HCT116 (cell line): ENCODE measurements around the gene KRT15. TPM values are rescaled to one million over a fixed set of nuclear protein-coding genes. Genes with fewer than 3 reads are reported as not detected.

Experiments
- ATAC-seq: fragments of 200-7000 bp; cut with Tn5 transposase; 2 replicates; pipeline ENCODE4 v1.9.1; 2020; ENCODE audit warnings: mild to moderate bottlenecking, moderate library complexity
- BruUV-seq: library from RNA; stranded (reverse); fragments of 400-500 nt; replicated peaks from 2 replicates; lab custom pipeline; 2021; lab: Mats Ljungman, UMichigan
- CTCF ChIA-PET: fragments of 300-600 bp; sonication (Branson Sonifier 250); formaldehyde crosslinking; loops from one replicate; lab custom pipeline; 2021; ENCODE audit warnings: antibody characterized with exemption; lab: Charles Lee
- POLR2A ChIA-PET: fragments of 300-600, 350-600 bp; sonication (Branson Sonifier 250); formaldehyde crosslinking; loops from one replicate; lab custom pipeline; 2021; ENCODE audit warnings: antibody characterized with exemption; lab: Charles Lee
- RAD21 ChIA-PET, 2 experiments: fragments of 300-600 bp; sonication (Branson Sonifier 250); formaldehyde crosslinking; loops; one replicate each; lab custom pipeline; 2023; ENCODE audit warnings: low total read pairs in 2 of 2; ENCODE audit not compliant: uncharacterized antibody in 2 of 2, unreplicated experiment in 2 of 2, low non-redundant PET in 1 of 2; lab: Charles Lee
- DNase-seq: peaks from one replicate; pipeline ENCODE4 v3.0.0-alpha.2; 2010; ENCODE audit warnings: low read depth, low spot score
- H2AFZ ChIP-seq: fragments of 200-600 bp; shearing (Covaris generic), sonication (generic); 2 replicates; pipeline ENCODE4 v1.6.1; 2017; ENCODE audit warnings: low read depth, mixed run types, mixed read lengths, antibody characterized with exemption, low read length; ENCODE audit not compliant: poor library complexity, severe bottlenecking
- H3K27ac ChIP-seq: 2 replicates; pipeline ENCODE4 v1.5.1; 2012; ENCODE audit warnings: low read depth, low read length
- H3K27me3 ChIP-seq: fragments of 200-600 bp; sonication (generic); 2 replicates; pipeline ENCODE4 v1.6.1; 2016; ENCODE audit warnings: mixed run types, low read length, mixed read lengths; ENCODE audit not compliant: insufficient read depth
- H3K36me3 ChIP-seq, 2 experiments: fragments of 200-500 bp in 1 of 2; fragments of 200-600 bp in 1 of 2; sonication (Bioruptor generic) in 1 of 2; sonication (generic) in 1 of 2; 2 replicates each; pipeline versions ENCODE4 v1.5.1 to v1.6.1; 2014 to 2016; ENCODE audit warnings: low read length in 2 of 2, inconsistent platforms in 1 of 2, mixed read lengths in 1 of 2, mixed run types in 1 of 2; ENCODE audit not compliant: insufficient read depth in 2 of 2, control insufficient read depth in 1 of 2
- H3K4me1 ChIP-seq, 2 experiments: fragments of 200-600 bp in 1 of 2; sonication (generic) in 1 of 2; 2 replicates each; pipeline versions ENCODE4 v1.5.1 to v1.6.1; 2012 to 2017; ENCODE audit warnings: low read length in 2 of 2, inconsistent platforms in 1 of 2, mild to moderate bottlenecking in 1 of 2, mixed read lengths in 1 of 2, mixed run types in 1 of 2, moderate library complexity in 1 of 2; ENCODE audit not compliant: insufficient read depth in 2 of 2, control insufficient read depth in 1 of 2
- H3K4me2 ChIP-seq: fragments of 200-600 bp; sonication (generic); 2 replicates; pipeline ENCODE4 v1.6.1; 2017; ENCODE audit warnings: mixed run types, low read length, mixed read lengths
- H3K4me3 ChIP-seq, 2 experiments: fragments of 200-600 bp in 1 of 2; sonication (generic) in 1 of 2; replicated peaks in 1 of 2; 2 replicates each; pipeline ENCODE4 v1.5.1; 2011 to 2016; ENCODE audit warnings: low read length in 2 of 2, control low read depth in 1 of 2, low read depth in 1 of 2, mild to moderate bottlenecking in 1 of 2, mixed read lengths in 1 of 2, mixed run types in 1 of 2
- H3K79me2 ChIP-seq: fragments of 200-600 bp; sonication (generic); 2 replicates; pipeline ENCODE4 v1.6.1; 2017; ENCODE audit warnings: mild to moderate bottlenecking, mixed run types, low read length, moderate library complexity, mixed read lengths; ENCODE audit not compliant: insufficient read depth
- H3K9ac ChIP-seq: fragments of 200-600 bp; sonication (generic); 2 replicates; pipeline ENCODE4 v1.6.1; 2016; ENCODE audit warnings: low read length, mixed read lengths
- H3K9me2 ChIP-seq: fragments of 200-600 bp; sonication (generic), shearing (Covaris generic); 2 replicates; pipeline ENCODE4 v1.6.1; 2017; ENCODE audit warnings: mixed run types, mild to moderate bottlenecking, moderate library complexity; ENCODE audit not compliant: insufficient read depth
- H3K9me3 ChIP-seq, 2 experiments: fragments of 200-500 bp in 1 of 2; fragments of 200-600 bp in 1 of 2; sonication (Bioruptor generic) in 1 of 2; sonication (generic) in 1 of 2; 2 replicates each; pipeline ENCODE4 v1.6.1; 2014 to 2017; ENCODE audit warnings: low read length in 2 of 2, mixed read lengths in 2 of 2, inconsistent platforms in 1 of 2, low read depth in 1 of 2, mild to moderate bottlenecking in 1 of 2, mixed run types in 1 of 2, moderate library complexity in 1 of 2; ENCODE audit not compliant: control insufficient read depth in 1 of 2, insufficient read depth in 1 of 2
- H4K20me1 ChIP-seq: fragments of 200-600 bp; sonication (generic), shearing (Covaris generic); 2 replicates; pipeline ENCODE4 v1.6.1; 2017; ENCODE audit warnings: mixed run types, mild to moderate bottlenecking, moderate library complexity; ENCODE audit not compliant: insufficient read depth
- EGR1 ChIP-seq: IDR thresholded peaks from 2 replicates; pipeline ENCODE4 v1.6.1; 2012; ENCODE audit warnings: low read depth
- POLR2AphosphoS5 ChIP-seq: IDR thresholded peaks from 2 replicates; pipeline ENCODE4 v1.6.1; 2011; ENCODE audit warnings: mild to moderate bottlenecking, low read depth, low read length, moderate library complexity
- intact Hi-C: fragments of 100-400 bp; cut with micrococcal nuclease; formaldehyde crosslinking; loops from 2 replicates; pipeline ENCODE4 v1.10.0; 2022
- total RNA-seq: library from RNA; stranded (reverse); gene quantifications from one replicate; pipeline ENCODE4 v1.2.1, GENCODE V29; 2021; ENCODE audit not compliant: unreplicated experiment
- TF ChIP-seq, protein P1 (sequence below): IDR thresholded peaks from 2 replicates; pipeline ENCODE4 v1.6.1; 2012

Gene KRT15
- total RNA-seq, 1 experiment from 2014 or later, result 37.1 TPM

DNA sequence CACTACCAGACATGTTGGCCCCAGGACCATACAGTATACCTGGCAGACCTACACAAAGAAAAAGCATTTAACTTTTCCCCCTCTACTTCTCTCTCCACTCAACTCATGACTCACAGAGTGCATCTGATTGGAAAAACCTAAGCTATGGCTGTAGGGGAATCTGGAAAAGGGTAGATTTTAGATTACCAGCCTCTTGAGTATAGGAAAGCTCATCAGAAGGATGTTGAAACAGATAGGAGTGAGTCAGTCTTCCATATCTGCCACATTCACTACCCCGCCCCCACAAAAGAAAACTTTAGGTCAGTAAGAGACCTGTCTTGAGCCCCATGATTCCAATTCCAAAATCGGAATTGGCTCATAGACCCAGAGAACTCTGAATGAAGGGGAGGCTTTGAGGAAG, 40.9 kb upstream of the KRT15 start:
- H3K9me2 ChIP-seq, result no peaks in the 10 kb centered on the region
- no peaks in the 10 kb centered on the region for H3K36me3 ChIP-seq
- no peak overlapping the region for H3K4me2 ChIP-seq
- no peaks in the 10 kb centered on the region for H4K20me1 ChIP-seq
- no peak for DNase-seq
- ChIA-PET POLR2A (interaction anchor here (1.1 kb wide), 1 partner anchor 130 kb away, joined by 3 read pairs; no protein-coding TSS in a partner anchor), RAD21 (interaction anchor here in 1 of 2 experiments (1.2 kb wide), 1 partner anchor 12 kb away, joined by 3 read pairs; no protein-coding TSS in a partner anchor), CTCF (interaction anchor here (0.7 to 4.8 kb wide), 3 partner anchors 11 to 181 kb away, joined by 3 to 51 read pairs (median 5); no protein-coding TSS in a partner anchor)
- no peak overlapping the region for H3K27ac ChIP-seq
- peak; percentile 31; the same call in 1 of the 2 replicates for TF ChIP-seq EGR1
- TF ChIP-seq, protein P1, sequence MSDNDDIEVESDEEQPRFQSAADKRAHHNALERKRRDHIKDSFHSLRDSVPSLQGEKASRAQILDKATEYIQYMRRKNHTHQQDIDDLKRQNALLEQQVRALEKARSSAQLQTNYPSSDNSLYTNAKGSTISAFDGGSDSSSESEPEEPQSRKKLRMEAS, result no peak
- H3K79me2 ChIP-seq, result no peaks in the 10 kb centered on the region
- BruUV-seq, result no TSS peak
- H3K4me1 ChIP-seq, result peaks cover 0 to 13% of the 10 kb centered on the region in 2 experiments; a peak in 2 of 4 replicates
- no peak overlapping the region for H3K9ac ChIP-seq
- ATAC-seq, result no peak
- no peak overlapping the region for H3K4me3 ChIP-seq
- no peaks in the 10 kb centered on the region for H3K9me3 ChIP-seq
- H2AFZ ChIP-seq, result no peak overlapping the region
- H3K27me3 ChIP-seq, result no peaks in the 10 kb centered on the region
- intact Hi-C loops, result no loop called here

DNA sequence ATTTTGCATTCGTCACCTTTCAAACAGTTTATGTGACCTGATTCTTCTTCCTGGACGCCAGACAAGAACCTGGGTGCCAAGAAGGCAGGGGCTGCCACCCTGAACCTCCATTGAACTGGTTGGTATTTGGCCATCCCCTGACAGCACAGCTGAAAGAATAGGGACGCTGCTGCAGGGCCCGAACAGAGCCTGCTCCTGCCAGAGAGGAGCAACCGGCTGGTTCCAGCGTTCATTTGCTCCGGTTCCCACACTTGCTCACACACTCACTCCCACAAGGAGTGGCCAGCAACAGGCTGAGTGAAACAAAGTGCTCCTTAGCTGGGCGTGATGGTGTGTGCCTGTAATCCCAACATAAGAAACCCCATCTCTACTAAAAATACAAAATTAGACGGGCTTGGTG, 38.2 kb upstream of the KRT15 start:
- Histone ChIP-seq H3K9ac (no peak overlapping the region), H3K9me3 (no peaks in the 10 kb centered on the region), H3K4me2 (no peak overlapping the region), H3K79me2 (no peaks in the 10 kb centered on the region), H3K4me3 (no peak overlapping the region), H3K27me3 (no peaks in the 10 kb centered on the region), H3K4me1 (peaks cover 0 to 21% of the 10 kb centered on the region in 2 experiments; a peak in 2 of 4 replicates), H3K27ac (no peak overlapping the region), H3K36me3 (no peaks in the 10 kb centered on the region), H2AFZ (no peak overlapping the region), H3K9me2 (no peaks in the 10 kb centered on the region), H4K20me1 (no peaks in the 10 kb centered on the region)
- ChIA-PET POLR2A (no interaction called here), RAD21 (no interaction called here), CTCF (interaction anchor here (1.8 to 4.8 kb wide), 2 partner anchors 8 to 92 kb away, joined by 8 to 51 read pairs; no protein-coding TSS in a partner anchor)
- DNase-seq (no peak), ATAC-seq (no peak)
- intact Hi-C loops, result no loop called here
- no TSS peak for BruUV-seq
- no peak for TF ChIP-seq POLR2AphosphoS5
- TF ChIP-seq, all 23 proteins: peak for 0
